GM12891 (cell line): Measurements from ENCODE around the gene TMPRSS7.
"Not testable (repeated sequence)": the region's sequence is repeated elsewhere in the genome, so short reads cannot be mapped to it uniquely, and the experiment has no call there.

Experiments used
- DNase-seq: peaks from one replicate; pipeline ENCODE4 v3.0.0; 2011; ENCODE audit warnings: low spot score; ENCODE audit not compliant: insufficient read length
- FAIRE-seq: peaks from 2 replicates; lab custom pipeline; 2011; peaks lifted over from hg19 to GRCh38; lab: Jason Lieb, UNC
- PAX5 ChIP-seq: IDR thresholded peaks from 2 replicates; pipeline ENCODE4 v1.6.1; 2011; ENCODE audit warnings: low read length, moderate library complexity, mild to moderate bottlenecking; ENCODE audit not compliant: insufficient read depth, severe bottlenecking
- POLR2A ChIP-seq: IDR thresholded peaks from 2 replicates; pipeline ENCODE4 v1.6.1; 2011; ENCODE audit warnings: low read depth, low read length, control low read depth
- POLR2AphosphoS5 ChIP-seq: IDR thresholded peaks from 2 replicates; pipeline ENCODE4 v1.6.1; 2011; ENCODE audit warnings: low read depth, low read length, control low read depth
- POU2F2 ChIP-seq: IDR thresholded peaks from 2 replicates; pipeline ENCODE4 v1.6.1; 2011; ENCODE audit warnings: low read depth, mild to moderate bottlenecking, control low read depth, low read length, moderate library complexity
- SPI1 ChIP-seq: IDR thresholded peaks from 2 replicates; pipeline ENCODE4 v1.6.1; 2011; ENCODE audit warnings: low read depth, low read length, control low read depth
- TAF1 ChIP-seq: IDR thresholded peaks from 2 replicates; pipeline ENCODE4 v1.6.1; 2011; ENCODE audit warnings: low read depth, low read length, control low read depth

The TMPRSS7 gene

DNA sequence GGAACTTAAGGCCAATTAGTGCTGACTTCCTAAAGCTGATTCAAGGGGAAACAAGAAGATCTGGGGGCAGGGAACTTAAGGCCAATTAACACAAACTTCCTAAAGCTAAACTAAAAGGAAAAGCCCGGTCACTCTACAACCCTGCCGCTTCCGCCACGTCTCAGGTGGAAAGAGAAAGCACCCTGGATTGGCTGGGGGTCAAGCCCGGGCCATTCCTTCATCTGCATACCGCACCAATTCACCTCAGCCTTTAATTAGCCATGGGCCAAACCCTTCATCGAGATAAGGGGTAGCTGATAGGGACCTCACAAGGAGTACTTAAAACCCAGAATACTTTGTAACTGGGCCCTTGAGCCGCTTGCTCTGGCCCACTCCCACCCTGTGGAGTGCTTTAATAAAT, 14.4 kb downstream of the TMPRSS7 start:
- FAIRE-seq (no peak), DNase-seq (no peak)

DNA sequence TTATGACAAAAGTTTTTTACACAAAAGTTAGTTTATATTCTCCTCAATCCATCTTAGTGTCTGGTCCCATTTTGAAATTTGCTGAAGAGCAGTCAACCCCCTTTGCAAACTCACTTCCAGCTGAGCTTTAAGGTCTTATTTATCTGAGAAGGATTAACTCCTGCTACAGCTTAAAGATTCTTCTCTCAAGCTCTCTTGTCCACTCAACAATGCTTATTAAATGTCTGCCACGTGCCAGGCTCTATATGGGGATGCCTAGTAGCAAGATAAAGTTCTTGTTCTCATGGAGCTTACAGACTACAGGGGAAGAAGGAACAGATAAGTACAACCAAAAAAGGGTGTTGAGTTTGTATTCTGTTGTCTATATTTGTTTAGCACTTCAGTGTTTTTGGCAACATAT, 18.7 kb downstream of the TMPRSS7 start:
- no peak for FAIRE-seq
- TF ChIP-seq TAF1 (no peak), SPI1 (no peak), POU2F2 (no peak), PAX5 (no peak), POLR2A (no peak), POLR2AphosphoS5 (no peak)

More for the DNA sequence above, 14.4 kb downstream of the TMPRSS7 start:
- TF ChIP-seq TAF1 = no peak
- TF ChIP-seq POU2F2 = no peak
- no peak for TF ChIP-seq SPI1
- TF ChIP-seq PAX5 = no peak
- no peak for TF ChIP-seq POLR2A
- TF ChIP-seq POLR2AphosphoS5 = no peak

DNA sequence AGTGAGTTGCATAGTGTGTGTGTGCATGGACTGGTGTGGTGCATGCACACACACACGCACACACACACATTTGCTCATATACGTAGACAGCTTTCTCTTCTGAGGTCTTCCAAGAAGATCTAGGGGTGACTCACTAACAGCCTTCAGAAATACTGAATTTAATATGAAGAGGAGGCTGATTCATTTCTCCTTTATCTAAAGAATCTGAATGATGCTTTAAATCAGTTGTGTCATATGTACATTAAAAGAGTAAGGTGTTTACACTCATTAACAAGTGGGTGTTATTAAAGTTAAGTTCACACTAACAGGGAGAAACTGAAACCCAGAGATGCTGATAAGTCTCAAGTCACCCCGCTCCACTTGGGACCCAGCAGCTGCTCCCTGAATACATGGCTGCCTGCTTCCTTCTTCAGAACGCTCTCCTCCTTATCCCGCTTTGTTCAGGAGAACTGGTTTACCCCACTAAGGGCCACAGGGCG, 22.0 kb downstream of the TMPRSS7 start:
- no peak for TF ChIP-seq POLR2AphosphoS5
- no peak for TF ChIP-seq PAX5
- no peak for TF ChIP-seq SPI1
- TF ChIP-seq POU2F2 = no peak
- no peak for TF ChIP-seq POLR2A
- no peak for TF ChIP-seq TAF1
- no peak for FAIRE-seq
- DNase-seq = no peak

More for the DNA sequence above, 18.7 kb downstream of the TMPRSS7 start:
- no peak for DNase-seq

DNA sequence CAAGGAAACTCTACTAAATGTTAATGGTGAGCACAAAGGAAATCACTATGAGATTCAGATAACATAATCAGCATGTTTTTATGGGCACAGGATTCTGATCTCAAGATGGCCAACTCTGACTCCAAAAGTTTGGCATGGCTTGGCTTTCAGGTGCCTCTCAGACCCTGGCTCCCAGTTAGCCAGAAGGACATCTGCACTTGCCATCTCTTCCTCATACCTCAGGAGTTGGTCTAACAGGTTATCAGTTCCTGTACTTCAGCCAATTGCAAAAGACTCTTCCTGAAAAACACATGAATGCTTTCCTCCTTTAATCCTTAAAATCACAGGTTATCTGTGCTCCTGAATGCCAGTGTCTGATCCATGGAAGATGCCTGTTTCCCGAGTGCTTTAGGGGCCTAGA, 25.0 kb downstream of the TMPRSS7 start:
- FAIRE-seq (no peak), DNase-seq (no peak)
- TF ChIP-seq SPI1 (no peak), POLR2AphosphoS5 (no peak), TAF1 (no peak), PAX5 (no peak), POU2F2 (no peak), POLR2A (no peak)

DNA sequence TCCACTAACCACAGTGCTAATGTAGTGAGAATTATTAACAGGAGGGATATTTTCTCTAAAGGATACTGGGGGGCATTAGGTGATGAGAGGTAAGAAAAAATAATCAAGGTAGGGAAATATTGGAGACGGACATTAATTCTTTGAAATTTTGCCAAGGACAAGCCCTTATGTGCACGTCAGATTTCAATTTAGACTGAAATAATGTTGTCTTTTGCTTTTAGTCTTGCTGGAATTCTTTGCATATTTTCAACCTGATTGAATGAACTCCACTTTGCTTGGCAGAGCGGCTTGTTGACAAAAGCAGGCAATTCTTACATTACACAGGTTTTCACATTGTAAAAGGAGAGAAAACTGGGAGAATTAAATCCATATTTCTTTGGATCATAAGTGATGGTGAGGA, 26.6 kb downstream of the TMPRSS7 start:
- no peak for TF ChIP-seq POU2F2
- TF ChIP-seq POLR2A = no peak
- TF ChIP-seq TAF1 = no peak
- no peak for TF ChIP-seq PAX5
- TF ChIP-seq SPI1 = no peak
- TF ChIP-seq POLR2AphosphoS5 = no peak
- FAIRE-seq (no peak), DNase-seq (no peak)

DNA sequence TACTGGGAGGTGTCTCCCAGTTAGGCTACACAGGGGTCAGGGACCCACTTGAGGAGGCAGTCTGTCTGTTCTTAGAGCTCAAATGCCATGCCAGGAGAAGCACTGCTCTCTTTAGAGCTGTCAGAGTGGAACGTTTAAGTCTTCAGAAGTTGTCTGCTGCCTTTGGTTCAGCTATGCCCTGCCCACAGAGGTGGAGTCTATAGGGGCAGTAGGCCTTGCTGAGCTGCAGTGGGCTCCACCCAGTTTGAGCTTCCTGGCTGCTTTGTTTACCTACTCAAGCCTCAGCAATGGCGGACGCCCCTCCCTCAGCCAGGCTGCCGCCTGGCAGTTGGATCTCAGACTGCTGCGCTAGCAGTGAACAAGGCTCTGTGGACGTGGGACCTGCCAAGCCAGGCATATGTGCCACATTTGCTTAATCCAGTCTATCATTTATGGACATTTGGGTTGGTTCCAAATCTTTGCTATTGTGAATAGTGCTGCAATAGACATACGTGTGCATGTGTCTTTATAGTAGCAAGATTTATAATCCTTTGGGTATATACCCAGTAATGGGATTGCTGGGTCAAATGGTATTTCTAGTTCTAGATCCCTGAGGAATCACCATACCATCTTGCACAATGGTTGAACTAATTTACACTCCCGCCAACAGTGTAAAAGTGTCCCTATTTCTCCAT, 38.0 kb downstream of the TMPRSS7 start:
- FAIRE-seq = not testable (repeated sequence)

DNA sequence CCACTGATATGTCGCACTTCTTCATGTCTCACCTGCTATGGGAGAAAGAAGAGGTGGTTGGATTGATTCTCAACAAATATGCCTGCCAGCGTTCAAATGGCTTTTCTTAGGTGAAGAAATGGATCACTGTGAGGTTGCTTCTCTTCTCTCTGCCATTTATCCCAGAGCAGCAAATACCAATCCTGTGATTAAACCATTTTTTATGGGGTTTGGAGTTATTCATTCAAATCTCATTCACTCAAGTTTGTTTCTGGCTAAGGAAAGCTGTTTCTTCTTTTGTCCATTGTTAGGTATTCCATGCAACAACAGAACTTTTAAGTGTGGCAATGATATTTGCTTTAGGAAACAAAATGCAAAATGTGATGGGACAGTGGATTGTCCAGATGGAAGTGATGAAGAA, 39.5 kb downstream of the TMPRSS7 start:
- TF ChIP-seq POU2F2 (no peak), TAF1 (no peak), PAX5 (no peak), POLR2A (no peak), POLR2AphosphoS5 (no peak), SPI1 (no peak)
- FAIRE-seq = no peak

More for the DNA sequence above, 38.0 kb downstream of the TMPRSS7 start:
- DNase-seq = not testable (repeated sequence)

DNA sequence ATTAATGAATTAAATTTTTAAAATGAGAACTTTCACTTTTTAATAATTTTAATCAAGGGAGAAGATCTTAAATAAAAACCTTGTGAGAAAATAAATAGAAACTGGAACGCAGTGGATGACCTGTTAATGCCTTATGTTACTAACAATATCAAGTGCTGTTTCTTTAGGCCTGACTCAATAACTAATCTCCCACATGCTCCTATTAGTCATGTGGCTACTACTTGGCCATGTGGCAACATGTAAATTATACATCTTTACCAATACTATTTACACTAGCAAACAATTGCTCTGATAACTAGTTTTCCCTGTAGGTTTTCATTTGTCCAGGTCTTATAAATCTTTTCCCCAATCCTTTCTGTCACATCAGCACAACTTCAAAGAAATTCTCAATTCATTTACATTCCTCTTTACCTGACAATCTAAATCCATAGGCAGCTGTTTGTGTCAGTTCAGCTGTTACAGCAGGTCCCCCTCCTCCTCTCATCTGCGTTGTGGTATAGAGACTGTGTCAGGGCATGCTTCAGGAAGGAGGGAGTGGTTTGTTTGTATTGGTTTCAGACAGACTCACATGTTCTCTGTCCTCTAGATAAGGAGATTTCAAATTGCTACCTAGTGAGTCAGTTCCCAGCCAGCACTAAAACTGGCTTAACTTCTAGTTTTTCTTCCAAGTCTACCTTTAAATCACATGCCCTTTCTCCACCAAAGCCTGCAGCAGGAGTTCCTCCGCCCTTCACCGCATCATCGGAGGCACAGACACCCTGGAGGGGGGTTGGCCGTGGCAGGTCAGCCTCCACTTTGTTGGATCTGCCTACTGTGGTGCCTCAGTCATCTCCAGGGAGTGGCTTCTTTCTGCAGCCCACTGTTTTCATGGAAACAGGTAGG, 40.3 kb downstream of the TMPRSS7 start:
- no peak for TF ChIP-seq PAX5
- no peak for TF ChIP-seq POLR2A
- TF ChIP-seq POU2F2 = no peak
- peak; percentile 26 for FAIRE-seq
- no peak for DNase-seq

More for the DNA sequence above, 39.5 kb downstream of the TMPRSS7 start:
- no peak for DNase-seq

DNA sequence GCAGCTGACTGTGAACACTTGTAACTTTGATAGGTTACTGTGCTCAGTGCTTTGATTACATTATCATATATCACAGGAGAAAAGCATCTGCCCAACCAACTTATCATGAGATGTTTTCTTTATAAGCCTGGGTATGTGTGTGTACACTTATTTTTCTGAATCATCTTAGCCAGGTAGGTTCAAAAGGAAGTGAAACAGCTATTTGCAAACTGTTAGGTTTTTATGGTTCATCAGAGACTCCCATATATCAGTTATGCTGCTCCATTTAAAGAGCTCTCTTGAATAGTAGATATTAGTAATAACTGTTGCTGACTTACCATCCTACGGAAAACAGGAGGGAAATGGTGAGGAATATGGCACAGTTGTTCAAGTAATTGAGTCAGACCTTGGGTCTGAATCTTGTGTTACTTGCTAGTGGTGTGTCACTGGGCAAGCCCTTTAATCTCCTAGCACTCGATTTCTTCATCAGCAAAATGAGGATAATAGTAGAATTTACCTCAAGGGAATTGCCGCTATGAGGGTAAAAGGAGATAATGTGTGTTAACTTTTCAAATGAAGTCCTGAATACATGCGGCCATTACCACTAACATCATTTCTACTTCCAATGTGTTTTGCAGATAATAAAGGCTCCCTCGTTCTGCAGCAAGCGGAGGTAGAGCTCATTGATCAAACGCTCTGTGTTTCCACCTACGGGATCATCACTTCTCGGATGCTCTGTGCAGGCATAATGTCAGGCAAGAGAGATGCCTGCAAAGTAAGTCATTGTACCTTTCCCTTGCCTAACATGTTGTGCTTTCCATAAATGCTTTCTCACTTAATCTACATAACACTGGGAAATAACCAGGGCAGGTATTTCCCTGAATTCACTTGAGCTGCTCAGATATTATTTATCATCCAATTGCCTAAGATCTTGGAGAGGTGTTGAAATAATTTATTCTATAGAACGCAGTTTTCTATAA, 43.9 kb downstream of the TMPRSS7 start:
- TF ChIP-seq SPI1 (peak; percentile 63), POLR2AphosphoS5 (no peak)
- FAIRE-seq (peak; percentile 40), DNase-seq (no peak)

DNA sequence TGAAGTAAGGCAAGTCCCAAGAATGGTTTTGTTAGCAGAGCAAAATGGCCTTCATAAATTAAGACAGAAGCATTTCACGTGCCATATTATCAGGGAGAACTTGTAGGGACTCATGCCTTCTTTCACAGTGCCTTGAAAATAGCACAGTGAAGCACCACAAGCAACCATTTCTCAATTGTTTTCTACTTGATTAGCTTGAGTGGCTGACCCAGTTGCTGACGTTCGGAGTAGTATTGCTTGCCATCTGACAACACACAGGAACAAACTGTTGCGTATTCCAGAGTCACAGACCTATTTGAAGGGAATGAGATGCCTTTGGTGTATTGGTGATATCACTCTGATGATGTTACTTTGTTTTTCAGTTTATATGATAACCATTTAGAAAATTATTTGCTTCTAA, 48.7 kb downstream of the TMPRSS7 start:
- no peak for TF ChIP-seq POLR2A
- TF ChIP-seq POLR2AphosphoS5 = no peak
- TF ChIP-seq TAF1 = no peak
- no peak for DNase-seq
- FAIRE-seq = no peak
